ENCODE data around the gene ZNF107. TPM values are rescaled to one million over a fixed set of nuclear protein-coding genes. Genes with fewer than 3 reads are reported as not detected.
"Not testable (repeated sequence)": the region's sequence is repeated elsewhere in the genome, so short reads cannot be mapped to it uniquely, and the experiment has no call there.

The ZNF107 gene
- total and polyA plus RNA-seq, 12 donors = 0.75 to 2.8 (median 1.7) TPM

- Histone ChIP-seq H3K4me1 (peaks cover 0 to 4% (median 0%) of the 10 kb centered on the region in 9 donors), H3K27ac (no peak overlapping the region), H3K9me3 (peaks cover 0 to 41% (median 0%) of the 10 kb centered on the region in 11 donors), H3K4me3 (no peak overlapping the region), H3K36me3 (peaks cover 0 to 60% (median 5%) of the 10 kb centered on the region in 9 donors), H3K27me3 (no peaks in the 10 kb centered on the region)
- DNase-seq (no peak), ATAC-seq (no peak)
- TF ChIP-seq CTCF (IDR thresholded peaks at IDR 0.05) = no peak
- intact Hi-C loops (cut with DNase I) = no loop called here
These were observed 25.9 kb downstream of the ZNF107 start for GRCh38 chr7:64691831-64692230.

DNA sequence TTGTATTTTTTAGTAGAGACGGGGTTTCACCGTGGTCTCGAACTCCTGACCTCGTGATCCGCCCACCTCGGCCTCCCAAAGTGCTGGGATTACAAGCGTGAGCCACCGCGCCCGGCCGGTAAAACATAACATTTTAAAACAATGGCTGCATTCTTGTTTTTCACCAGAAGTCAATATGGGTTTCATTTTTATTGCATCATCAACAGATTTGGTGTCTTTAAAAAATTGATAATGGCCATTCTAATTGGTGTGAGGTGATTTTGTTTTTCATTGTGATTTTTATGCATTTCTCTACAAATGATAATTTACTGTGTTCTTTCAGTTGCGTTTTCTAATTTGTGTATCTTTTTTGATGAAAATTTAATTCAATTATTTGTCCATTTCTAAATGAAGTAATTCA, 31.9 kb downstream of the ZNF107 start:
- ATAC-seq; H3K4me1 ChIP-seq; DNase-seq; H3K4me3 ChIP-seq; H3K27ac ChIP-seq; intact Hi-C loops (cut with DNase I); H3K27me3 ChIP-seq: not testable (repeated sequence)
- peaks cover 0 to 86% (median 15%) of the 10 kb centered on the region in 9 donors for H3K36me3 ChIP-seq
- WGBS, 2 donors = 98% methylated on average over 12 of the region's 12 CpGs
- peaks cover 0 to 85% (median 7%) of the 10 kb centered on the region in 11 donors for H3K9me3 ChIP-seq

DNA sequence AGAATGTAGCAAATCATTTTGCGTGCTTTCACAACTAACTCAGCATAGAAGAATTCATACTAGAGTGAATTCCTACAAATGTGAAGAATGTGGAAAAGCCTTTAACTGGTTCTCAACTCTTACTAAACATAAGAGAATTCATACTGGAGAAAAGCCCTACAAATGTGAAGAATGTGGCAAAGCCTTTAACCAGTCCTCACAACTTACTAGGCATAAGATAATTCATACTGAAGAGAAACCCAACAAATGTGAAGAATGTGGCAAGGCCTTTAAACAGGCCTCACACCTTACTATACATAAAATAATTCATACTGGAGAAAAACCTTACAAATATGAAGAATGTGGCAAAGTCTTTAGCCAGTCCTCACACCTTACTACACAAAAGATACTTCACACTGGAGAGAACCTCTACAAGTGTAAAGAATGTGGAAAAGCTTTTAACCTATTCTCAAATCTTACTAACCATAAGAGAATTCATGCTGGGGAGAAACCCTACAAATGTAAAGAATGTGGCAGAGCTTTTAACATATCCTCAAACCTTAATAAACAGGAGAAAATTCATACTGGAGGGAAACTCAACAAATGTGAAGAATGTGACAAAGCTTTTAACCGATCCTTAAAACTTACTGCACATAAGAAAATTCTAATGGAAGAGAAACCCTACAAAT, 40.8 kb downstream of the ZNF107 start:
- intact Hi-C loops (cut with DNase I) = no loop called here
- Histone ChIP-seq H3K36me3 (peaks cover 0 to 59% (median 21%) of the 10 kb centered on the region in 9 donors), H3K9me3 (peaks cover 3 to 100% (median 77%) of the 10 kb centered on the region in 11 donors), H3K4me3 (no peak overlapping the region), H3K4me1 (no peaks in the 10 kb centered on the region), H3K27me3 (no peaks in the 10 kb centered on the region), H3K27ac (no peak overlapping the region)
- WGBS, 2 donors = 98 to 99% methylated on average over 2 of the region's 2 CpGs
- ATAC-seq (no peak), DNase-seq (no peak)
- TF ChIP-seq CTCF (IDR thresholded peaks at IDR 0.05) = no peak

DNA sequence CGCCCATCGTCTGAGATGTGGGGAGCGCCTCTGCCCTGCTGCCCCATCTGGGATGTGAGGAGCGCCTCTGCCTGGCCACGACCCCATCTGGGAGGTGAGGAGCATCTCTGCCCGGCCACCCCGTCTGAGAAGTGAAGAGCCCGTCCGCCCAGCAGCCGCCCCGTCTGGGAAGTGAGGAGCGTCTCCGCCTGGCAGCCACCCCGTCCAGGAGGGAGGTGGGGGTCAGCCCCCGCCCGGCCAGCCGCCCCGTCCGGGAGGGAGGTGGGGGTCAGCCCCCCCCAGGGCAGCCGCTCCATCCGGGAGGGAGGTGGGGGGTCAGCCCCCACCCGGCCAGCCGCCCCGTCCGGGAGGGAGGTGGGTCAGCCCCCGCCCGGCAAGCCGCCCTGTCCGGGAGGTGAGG, 52.0 kb downstream of the ZNF107 start:
- ATAC-seq; H3K27ac ChIP-seq; H3K27me3 ChIP-seq; H3K4me3 ChIP-seq; H3K36me3 ChIP-seq; intact Hi-C loops (cut with DNase I); DNase-seq; H3K4me1 ChIP-seq: not testable (repeated sequence)
- H3K9me3 ChIP-seq = peaks cover 0 to 87% (median 20%) of the 10 kb centered on the region in 11 donors
- WGBS, 2 donors = 97 to 98% methylated on average over 28 to 29 of the region's 29 CpGs

GRCh38 chr7:64729089-64729848, 63.3 kb downstream of the ZNF107 start:
- Histone ChIP-seq H3K27ac (no peak overlapping the region), H3K36me3 (no peaks in the 10 kb centered on the region), H3K4me3 (no peak overlapping the region), H3K9me3 (peaks cover 0 to 82% (median 5%) of the 10 kb centered on the region in 11 donors), H3K4me1 (no peaks in the 10 kb centered on the region), H3K27me3 (no peaks in the 10 kb centered on the region)
- ATAC-seq = peak in 1 of 8 donors; percentile 53
- intact Hi-C loops (cut with DNase I) = no loop called here
- no peak for DNase-seq
- TF ChIP-seq CTCF (IDR thresholded peaks at IDR 0.05) = no peak
- WGBS, 2 donors = 61 to 71% methylated on average over 3 of the region's 3 CpGs

Data from heart right ventricle (tissue), 16 donors.